SU-DHL-6 (cell line): Measurements from ENCODE around the gene DTNBP1.

Source experiments
- H2AFZ ChIP-seq: fragments of 200-600 bp; sonication (generic); 2 replicates; pipeline ENCODE4 v1.6.1; 2014; ENCODE audit warnings: low read depth, mild to moderate bottlenecking, moderate library complexity, mixed read lengths, antibody characterized with exemption, low read length; ENCODE audit not compliant: severe bottlenecking
- H3F3A ChIP-seq: fragments of 200-600 bp; shearing (Covaris generic); 2 replicates; pipeline ENCODE4 v1.6.0; 2016; ENCODE audit warnings: antibody characterized with exemption, mild to moderate bottlenecking; ENCODE audit not compliant: insufficient read depth
- H3K27ac ChIP-seq: fragments of 200-600 bp; sonication (generic); 2 replicates; pipeline ENCODE4 v1.5.1; 2016; ENCODE audit warnings: low read depth, mild to moderate bottlenecking, low read length, moderate library complexity, mixed read lengths
- H3K27me3 ChIP-seq: fragments of 200-600 bp; sonication (generic), shearing (Covaris generic); 2 replicates; pipeline ENCODE4 v1.6.0; 2014; ENCODE audit warnings: mild to moderate bottlenecking, low read length
- H3K36me3 ChIP-seq: fragments of 200-600 bp; sonication (generic); 2 replicates; pipeline ENCODE4 v1.6.1; 2014; ENCODE audit warnings: mild to moderate bottlenecking, low read length, mixed read lengths
- H3K4me2 ChIP-seq: fragments of 300-600, 200-600 bp; shearing (Covaris generic), sonication (generic); 2 replicates; pipeline ENCODE4 v1.6.0; 2014; ENCODE audit warnings: low read length, low read depth, mild to moderate bottlenecking; ENCODE audit not compliant: poor library complexity, severe bottlenecking
- H3K4me3 ChIP-seq: fragments of 200-600 bp; sonication (generic); 2 replicates; pipeline ENCODE4 v1.5.1; 2014; ENCODE audit warnings: antibody characterized with exemption, low read length, mild to moderate bottlenecking, mixed read lengths; ENCODE audit not compliant: insufficient read depth, poor library complexity, severe bottlenecking
- H3K79me2 ChIP-seq: fragments of 200-600 bp; sonication (generic); 2 replicates; pipeline ENCODE4 v1.6.1; 2014; ENCODE audit warnings: mild to moderate bottlenecking, low read length, moderate library complexity; ENCODE audit not compliant: insufficient read depth
- H3K9ac ChIP-seq: fragments of 200-600 bp; sonication (generic); 2 replicates; pipeline ENCODE4 v1.7.0; 2014; ENCODE audit warnings: mild to moderate bottlenecking, low read length
- H3K9me2 ChIP-seq: fragments of 200-600 bp; sonication (generic); replicated peaks from 2 replicates; pipeline ENCODE4 v1.6.1; 2014; ENCODE audit warnings: low read length; ENCODE audit not compliant: insufficient read depth
- H3K9me3 ChIP-seq: fragments of 200-600 bp; sonication (generic); 2 replicates; pipeline ENCODE4 v1.6.1; 2014; ENCODE audit warnings: low read length, mixed read lengths; ENCODE audit not compliant: insufficient read depth
- H4K20me1 ChIP-seq: fragments of 200-600 bp; sonication (generic); 2 replicates; pipeline ENCODE4 v1.6.1; 2014; ENCODE audit warnings: low read depth, mild to moderate bottlenecking, antibody characterized with exemption, low read length, moderate library complexity, mixed read lengths
- CTCF ChIP-seq: fragments of 200-600 bp; sonication (generic); IDR thresholded peaks from one replicate; pipeline ENCODE4 v1.5.1; 2017; ENCODE audit warnings: antibody characterized with exemption, mild to moderate bottlenecking, low read length, moderate library complexity; ENCODE audit not compliant: insufficient read depth, poor library complexity, severe bottlenecking
- EZH2phosphoT487 ChIP-seq: fragments of 200-600 bp; sonication (generic), shearing (Covaris generic); conservative IDR thresholded peaks from 2 replicates; pipeline ENCODE4 v1.6.1; 2018; ENCODE audit warnings: mild to moderate bottlenecking, antibody characterized with exemption, low read length, moderate library complexity, mixed read lengths

Gene DTNBP1

DNA sequence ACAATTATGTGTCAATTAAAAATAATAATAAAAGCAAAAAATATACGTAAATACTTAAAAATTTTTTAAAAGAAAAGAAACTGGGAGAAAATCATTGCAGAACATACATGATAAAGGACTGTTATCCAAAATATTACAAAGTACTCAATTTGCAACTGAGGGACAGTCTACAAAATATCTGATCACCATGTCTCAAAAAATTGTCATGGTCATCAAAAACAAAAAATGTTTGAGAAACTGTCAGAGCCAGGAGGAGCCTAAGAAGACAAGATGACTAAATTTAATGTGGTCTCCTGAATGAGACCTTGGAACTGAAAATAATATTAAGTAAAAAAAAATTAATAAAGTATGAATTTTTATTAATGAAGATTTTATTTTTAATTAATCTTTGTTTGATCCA is 43.5 kb downstream of the DTNBP1 start:
- Histone ChIP-seq H3K4me2 (no peak overlapping the region), H3K9me2 (no peaks in the 10 kb centered on the region), H3K27ac (no peak overlapping the region), H3K9ac (no peak overlapping the region), H3K79me2 (peaks cover 99% of the 10 kb centered on the region), H3K36me3 (peaks cover 40% of the 10 kb centered on the region; the same call in 1 of the 2 replicates), H4K20me1 (peaks cover 54% of the 10 kb centered on the region), H3K9me3 (no peaks in the 10 kb centered on the region), H3F3A (peaks cover 13% of the 10 kb centered on the region; the same call in 1 of the 2 replicates), H2AFZ (no peak overlapping the region), H3K27me3 (no peaks in the 10 kb centered on the region), H3K4me3 (no peak overlapping the region)
- TF ChIP-seq CTCF: no peak

DNA sequence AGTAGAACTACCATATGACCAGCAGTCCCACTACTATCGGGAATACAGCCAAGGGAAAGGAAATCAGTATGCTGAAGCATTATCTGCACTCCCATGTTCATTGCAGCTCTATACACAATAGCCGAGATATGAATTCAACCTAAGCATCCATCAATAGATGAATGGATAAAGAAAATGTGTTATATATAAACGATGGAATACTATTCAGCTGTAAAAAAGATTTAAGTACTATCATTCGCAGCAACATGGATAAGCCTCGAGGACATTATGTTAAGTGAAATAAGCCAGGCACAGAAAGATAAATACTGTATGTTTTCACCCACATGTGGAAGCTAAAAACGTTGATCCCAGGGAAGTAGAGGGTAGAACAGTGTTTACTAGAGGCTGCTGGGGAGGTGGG is 44.1 kb downstream of the DTNBP1 start:
- no peak overlapping the region for H3K4me2 ChIP-seq
- TF ChIP-seq CTCF (no peak), EZH2phosphoT487 (no peak)
- no peaks in the 10 kb centered on the region for H3K9me3 ChIP-seq
- H3F3A ChIP-seq: peaks cover 7% of the 10 kb centered on the region; the same call in 1 of the 2 replicates
- no peak overlapping the region for H3K27ac ChIP-seq
- peaks cover 48% of the 10 kb centered on the region for H4K20me1 ChIP-seq
- H3K4me3 ChIP-seq: no peak overlapping the region
- H3K9ac ChIP-seq: no peak overlapping the region
- peaks cover 46% of the 10 kb centered on the region; the same call in 1 of the 2 replicates for H3K36me3 ChIP-seq
- no peaks in the 10 kb centered on the region for H3K9me2 ChIP-seq
- peaks cover 99% of the 10 kb centered on the region for H3K79me2 ChIP-seq
- no peaks in the 10 kb centered on the region for H3K27me3 ChIP-seq
- H2AFZ ChIP-seq: no peak overlapping the region

- no peak overlapping the region for H3K9ac ChIP-seq
- H3K27me3 ChIP-seq: no peaks in the 10 kb centered on the region
- TF ChIP-seq CTCF (no peak), EZH2phosphoT487 (no peak)
- no peak overlapping the region for H3K4me2 ChIP-seq
- no peaks in the 10 kb centered on the region for H3F3A ChIP-seq
- no peak overlapping the region for H3K27ac ChIP-seq
- H3K9me3 ChIP-seq: no peaks in the 10 kb centered on the region
- no peak overlapping the region for H3K4me3 ChIP-seq
- no peaks in the 10 kb centered on the region for H3K9me2 ChIP-seq
- H4K20me1 ChIP-seq: peaks cover 33% of the 10 kb centered on the region
- no peak overlapping the region for H2AFZ ChIP-seq
- peaks cover 46% of the 10 kb centered on the region; the same call in 1 of the 2 replicates for H3K36me3 ChIP-seq
- H3K79me2 ChIP-seq: peaks cover 83% of the 10 kb centered on the region
Observed at GRCh38 chr6:15616261-15616660, 46.6 kb downstream of the DTNBP1 start.
